ENCODE data around the gene MLN. TPM values are rescaled to one million over a fixed set of nuclear protein-coding genes. Genes with fewer than 3 reads are reported as not detected.

The MLN gene
- total and polyA plus RNA-seq, 2 of the 4 experiments (the other 2 are of a cell fraction) = not detected

DNA sequence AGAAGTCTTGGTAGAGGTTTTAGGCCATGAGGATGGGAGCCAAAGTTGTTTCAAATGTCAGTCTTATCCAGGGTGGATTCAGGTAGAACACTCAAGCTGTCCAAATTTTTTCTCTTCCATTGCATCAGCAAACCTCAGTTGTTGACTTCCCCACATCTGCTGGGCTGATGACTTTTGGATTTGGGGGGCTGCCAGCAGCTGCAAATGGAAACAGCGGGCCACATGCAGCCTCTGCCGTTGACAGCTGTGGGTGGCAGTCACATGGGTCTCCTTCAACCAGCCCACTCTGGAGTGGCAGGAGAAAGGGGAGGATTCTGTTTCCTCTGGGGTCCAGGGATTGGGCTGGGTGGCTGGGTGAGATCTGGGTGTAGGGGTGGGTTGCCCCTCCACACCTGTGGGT lies 5.8 kb upstream of the MLN start:
- H2BK5ac ChIP-seq (ENCODE audit: low read depth, low read length, poor library complexity, severe bottlenecking) = no peak overlapping the region
- no peak for TF ChIP-seq RCOR1 (IDR thresholded peaks at IDR 0.05; ENCODE audit: insufficient replicate concordance, low read length)
- TF ChIP-seq USF2 (IDR thresholded peaks at IDR 0.05; ENCODE audit: low read depth, low read length) = no peak
- no peak for TF ChIP-seq CHD1 (IDR thresholded peaks at IDR 0.05; ENCODE audit: low read depth, low read length)
- TF ChIP-seq RAD21 (IDR thresholded peaks at IDR 0.05; ENCODE audit: low read length) = no peak
- TF ChIP-seq FOS (IDR thresholded peaks at IDR 0.05; ENCODE audit: low read depth, low read length) = no peak
- TF ChIP-seq MAZ (IDR thresholded peaks at IDR 0.05; ENCODE audit: borderline replicate concordance, low read depth, low read length) = no peak
- TF ChIP-seq MXI1 (IDR thresholded peaks at IDR 0.05; ENCODE audit: borderline replicate concordance, low read depth, low read length) = no peak
- TF ChIP-seq MAFK (IDR thresholded peaks at IDR 0.05; ENCODE audit: low read depth, low read length) = no peak
- TF ChIP-seq SMC3 (IDR thresholded peaks at IDR 0.05; ENCODE audit: low read depth, low read length) = no peak
- no peak for TF ChIP-seq CEBPB (IDR thresholded peaks at IDR 0.05; ENCODE audit: low read depth, low read length)
- TF ChIP-seq POLR2A (IDR thresholded peaks at IDR 0.05; ENCODE audit: low read depth, low read length) = no peak
- TF ChIP-seq, protein P1, sequence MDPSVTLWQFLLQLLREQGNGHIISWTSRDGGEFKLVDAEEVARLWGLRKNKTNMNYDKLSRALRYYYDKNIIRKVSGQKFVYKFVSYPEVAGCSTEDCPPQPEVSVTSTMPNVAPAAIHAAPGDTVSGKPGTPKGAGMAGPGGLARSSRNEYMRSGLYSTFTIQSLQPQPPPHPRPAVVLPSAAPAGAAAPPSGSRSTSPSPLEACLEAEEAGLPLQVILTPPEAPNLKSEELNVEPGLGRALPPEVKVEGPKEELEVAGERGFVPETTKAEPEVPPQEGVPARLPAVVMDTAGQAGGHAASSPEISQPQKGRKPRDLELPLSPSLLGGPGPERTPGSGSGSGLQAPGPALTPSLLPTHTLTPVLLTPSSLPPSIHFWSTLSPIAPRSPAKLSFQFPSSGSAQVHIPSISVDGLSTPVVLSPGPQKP (IDR thresholded peaks at IDR 0.05; ENCODE audit: borderline replicate concordance, low read depth, low read length) = no peak
- no peak for TF ChIP-seq RFX5 (IDR thresholded peaks at IDR 0.05; ENCODE audit: low read depth, low read length)
- TF ChIP-seq BHLHE40 (IDR thresholded peaks at IDR 0.05; ENCODE audit: low read depth, low read length) = no peak
- TF ChIP-seq, protein P2, sequence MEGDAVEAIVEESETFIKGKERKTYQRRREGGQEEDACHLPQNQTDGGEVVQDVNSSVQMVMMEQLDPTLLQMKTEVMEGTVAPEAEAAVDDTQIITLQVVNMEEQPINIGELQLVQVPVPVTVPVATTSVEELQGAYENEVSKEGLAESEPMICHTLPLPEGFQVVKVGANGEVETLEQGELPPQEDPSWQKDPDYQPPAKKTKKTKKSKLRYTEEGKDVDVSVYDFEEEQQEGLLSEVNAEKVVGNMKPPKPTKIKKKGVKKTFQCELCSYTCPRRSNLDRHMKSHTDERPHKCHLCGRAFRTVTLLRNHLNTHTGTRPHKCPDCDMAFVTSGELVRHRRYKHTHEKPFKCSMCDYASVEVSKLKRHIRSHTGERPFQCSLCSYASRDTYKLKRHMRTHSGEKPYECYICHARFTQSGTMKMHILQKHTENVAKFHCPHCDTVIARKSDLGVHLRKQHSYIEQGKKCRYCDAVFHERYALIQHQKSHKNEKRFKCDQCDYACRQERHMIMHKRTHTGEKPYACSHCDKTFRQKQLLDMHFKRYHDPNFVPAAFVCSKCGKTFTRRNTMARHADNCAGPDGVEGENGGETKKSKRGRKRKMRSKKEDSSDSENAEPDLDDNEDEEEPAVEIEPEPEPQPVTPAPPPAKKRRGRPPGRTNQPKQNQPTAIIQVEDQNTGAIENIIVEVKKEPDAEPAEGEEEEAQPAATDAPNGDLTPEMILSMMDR (conservative IDR thresholded peaks at IDR 0.05; ENCODE audit: low read depth, low read length) = no peak
- H4K20me1 ChIP-seq (ENCODE audit: insufficient read depth, low read length) = no peaks in the 10 kb centered on the region
- H3K4me2 ChIP-seq (ENCODE audit: low read depth, low read length) = no peak overlapping the region
- H2BK20ac ChIP-seq (ENCODE audit: low read depth, low read length) = no peak overlapping the region
- DNase-seq = no peak
- no peak overlapping the region for H3K56ac ChIP-seq (ENCODE audit: extremely low read depth, insufficient read depth, low read length)
- H2AK9ac ChIP-seq (replicated peaks; ENCODE audit: low read depth, low read length, poor library complexity) = no peak overlapping the region
- no peak overlapping the region for H2BK120ac ChIP-seq (ENCODE audit: low read depth, low read length)
- H3K9me3 ChIP-seq (ENCODE audit: control insufficient read depth, insufficient read depth, low read length) = no peaks in the 10 kb centered on the region
- intact Hi-C loops (cut with micrococcal nuclease) = loop anchor here (10.0 kb wide), 1 partner anchor 95 kb away; no protein-coding TSS in a partner anchor
- POLR2A ChIA-PET (ENCODE audit: unreplicated experiment) = no interaction called here
- no CpG with 5 or more reads among the region's 2 CpGs for WGBS, 2 experiments (ENCODE audit: extremely low coverage in 2 of 2, insufficient read length in 1 of 2)
- CTCF ChIA-PET = no interaction called here
- no peaks in the 10 kb centered on the region for H3K36me3 ChIP-seq (ENCODE audit: control insufficient read depth, insufficient read depth, low read length)
- H3K23ac ChIP-seq (ENCODE audit: low read depth, low read length) = no peak overlapping the region
- no peaks in the 10 kb centered on the region for H3K79me1 ChIP-seq (ENCODE audit: low read depth in 1 of 2, low read length in 2 of 2)
- H2AK5ac ChIP-seq (ENCODE audit: low read depth, low read length) = no peak overlapping the region
- H3K9ac ChIP-seq (ENCODE audit: low read depth, low read length) = no peak overlapping the region
- no peak overlapping the region for H3K27ac ChIP-seq (ENCODE audit: insufficient read depth, low read length)
- H3K4me3 ChIP-seq (ENCODE audit: insufficient read depth, low read depth, low read length) = no peak overlapping the region
- H4K5ac ChIP-seq (ENCODE audit: low read depth, low read length) = no peak overlapping the region
- no peak overlapping the region for H4K8ac ChIP-seq (ENCODE audit: low read depth in 2 of 2, low read length in 2 of 2)
- no peak overlapping the region for H4K91ac ChIP-seq (ENCODE audit: insufficient read depth, low read depth, low read length)
- H3K4me1 ChIP-seq (ENCODE audit: control insufficient read depth, insufficient read depth, low read length) = no peaks in the 10 kb centered on the region
- no peak overlapping the region for H3K14ac ChIP-seq (replicated peaks; ENCODE audit: low read depth, low read length)
- no peak overlapping the region for H2BK15ac ChIP-seq (ENCODE audit: low read depth, low read length)
- no peak overlapping the region for H3K4ac ChIP-seq (ENCODE audit: low read depth, low read length)
- H3K18ac ChIP-seq (ENCODE audit: low read depth, low read length) = no peak overlapping the region
- H3K27me3 ChIP-seq (ENCODE audit: control insufficient read depth, insufficient read depth, low read length) = peaks cover 62% of the 10 kb centered on the region
- ATAC-seq (ENCODE audit: low read depth) = no peak
- no TSS peak for BruUV-seq (replicated peaks)
- dilution Hi-C loops (cut with HindIII; ENCODE audit: low sequenced_read_pairs, unreplicated experiment) = no loop called here
- H2AFZ ChIP-seq (replicated peaks; ENCODE audit: low read length, poor library complexity) = no peak overlapping the region
- in situ Hi-C loops (cut with MboI; ENCODE audit: low sequenced_read_pairs) = no loop called here
- H3K9me1 ChIP-seq (ENCODE audit: insufficient read depth, low read length) = peaks cover 3% of the 10 kb centered on the region; the same call in 1 of the 2 replicates
